Measurements from ENCODE around the gene TM6SF1. TPM values are rescaled to one million over a fixed set of nuclear protein-coding genes. Genes with fewer than 3 reads are reported as not detected.

Gene TM6SF1
- total RNA-seq, 4 donors from 2014 or later = 7.5 to 11.2 (median 9.6) TPM

DNA sequence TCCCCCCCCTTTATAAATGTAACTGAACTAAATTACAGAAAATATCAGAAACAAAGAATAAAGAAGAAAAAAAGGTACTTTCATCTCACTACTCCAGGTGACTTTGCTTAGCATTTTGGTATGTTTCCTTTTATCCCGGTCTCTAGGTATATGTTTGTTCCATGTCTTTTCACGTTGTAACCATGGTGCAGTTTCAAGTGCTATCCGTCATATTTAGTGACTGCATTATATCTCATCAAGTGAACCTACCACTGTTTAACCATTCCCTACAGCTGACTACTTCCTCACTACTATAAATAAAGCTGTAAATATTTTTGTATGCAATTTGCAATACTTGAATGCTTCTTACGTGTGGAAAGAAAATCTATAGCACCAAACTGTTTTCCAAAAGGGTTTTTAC lies 42.6 kb upstream of the TM6SF1 start:
- H3K9me3 ChIP-seq = peaks cover 0 to 6% (median 0%) of the 10 kb centered on the region in 4 donors
- WGBS, 2 donors = 42 to 46% methylated on average over 4 of the region's 4 CpGs
- no peaks in the 10 kb centered on the region for H3K27me3 ChIP-seq
- H3K27ac ChIP-seq = no peak overlapping the region
- H3K4me3 ChIP-seq = peak overlapping the region in 2 of 4 donors; percentile 13 to 75
- DNase-seq (ENCODE audit: low spot score in 2 of 2) = no peak
- H3K4me1 ChIP-seq = peaks cover 0 to 62% (median 37%) of the 10 kb centered on the region in 4 donors
- TF ChIP-seq EP300 (IDR thresholded peaks at IDR 0.05) (no peak), POLR2A (IDR thresholded peaks at IDR 0.05) (no peak)
- TF ChIP-seq, protein P1, sequence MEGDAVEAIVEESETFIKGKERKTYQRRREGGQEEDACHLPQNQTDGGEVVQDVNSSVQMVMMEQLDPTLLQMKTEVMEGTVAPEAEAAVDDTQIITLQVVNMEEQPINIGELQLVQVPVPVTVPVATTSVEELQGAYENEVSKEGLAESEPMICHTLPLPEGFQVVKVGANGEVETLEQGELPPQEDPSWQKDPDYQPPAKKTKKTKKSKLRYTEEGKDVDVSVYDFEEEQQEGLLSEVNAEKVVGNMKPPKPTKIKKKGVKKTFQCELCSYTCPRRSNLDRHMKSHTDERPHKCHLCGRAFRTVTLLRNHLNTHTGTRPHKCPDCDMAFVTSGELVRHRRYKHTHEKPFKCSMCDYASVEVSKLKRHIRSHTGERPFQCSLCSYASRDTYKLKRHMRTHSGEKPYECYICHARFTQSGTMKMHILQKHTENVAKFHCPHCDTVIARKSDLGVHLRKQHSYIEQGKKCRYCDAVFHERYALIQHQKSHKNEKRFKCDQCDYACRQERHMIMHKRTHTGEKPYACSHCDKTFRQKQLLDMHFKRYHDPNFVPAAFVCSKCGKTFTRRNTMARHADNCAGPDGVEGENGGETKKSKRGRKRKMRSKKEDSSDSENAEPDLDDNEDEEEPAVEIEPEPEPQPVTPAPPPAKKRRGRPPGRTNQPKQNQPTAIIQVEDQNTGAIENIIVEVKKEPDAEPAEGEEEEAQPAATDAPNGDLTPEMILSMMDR (IDR thresholded peaks at IDR 0.05) = no peak
- H3K36me3 ChIP-seq = no peaks in the 10 kb centered on the region

DNA sequence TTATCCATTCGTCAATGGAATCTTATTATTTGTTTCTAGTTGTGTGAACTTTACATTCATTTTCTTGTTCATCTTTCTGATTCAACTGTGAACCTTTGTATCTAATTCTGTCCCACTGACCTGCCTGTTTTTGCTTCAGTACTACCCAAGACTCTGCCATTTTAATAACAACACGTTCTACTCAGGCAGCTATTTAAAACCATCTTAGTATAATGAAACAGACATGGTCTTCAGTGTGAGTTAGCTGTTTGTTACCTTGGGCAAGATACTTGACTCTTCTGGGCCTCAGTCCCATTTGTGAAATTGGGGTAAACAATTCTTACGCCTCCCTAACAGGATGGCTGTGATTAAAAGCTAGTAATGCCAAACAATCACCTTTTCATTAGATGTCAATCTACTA lies 42.0 kb upstream of the TM6SF1 start:
- peak overlapping the region; percentile 75 to 100 (median 92) for H3K4me3 ChIP-seq
- peak overlapping the region in 2 of 4 donors; percentile 94 to 98 for H3K27ac ChIP-seq
- 18 to 28% methylated on average over 3 of the region's 3 CpGs for WGBS, 2 donors
- no peaks in the 10 kb centered on the region for H3K36me3 ChIP-seq
- DNase-seq (ENCODE audit: low spot score in 2 of 2) = no peak
- H3K9me3 ChIP-seq = peaks cover 0 to 6% (median 0%) of the 10 kb centered on the region in 4 donors
- no peaks in the 10 kb centered on the region for H3K27me3 ChIP-seq
- H3K4me1 ChIP-seq = peaks cover 0 to 62% (median 37%) of the 10 kb centered on the region in 4 donors
- no peak for TF ChIP-seq EP300 (IDR thresholded peaks at IDR 0.05)
- TF ChIP-seq, protein P1 (IDR thresholded peaks at IDR 0.05) = no peak
- no peak for TF ChIP-seq POLR2A (IDR thresholded peaks at IDR 0.05)

DNA sequence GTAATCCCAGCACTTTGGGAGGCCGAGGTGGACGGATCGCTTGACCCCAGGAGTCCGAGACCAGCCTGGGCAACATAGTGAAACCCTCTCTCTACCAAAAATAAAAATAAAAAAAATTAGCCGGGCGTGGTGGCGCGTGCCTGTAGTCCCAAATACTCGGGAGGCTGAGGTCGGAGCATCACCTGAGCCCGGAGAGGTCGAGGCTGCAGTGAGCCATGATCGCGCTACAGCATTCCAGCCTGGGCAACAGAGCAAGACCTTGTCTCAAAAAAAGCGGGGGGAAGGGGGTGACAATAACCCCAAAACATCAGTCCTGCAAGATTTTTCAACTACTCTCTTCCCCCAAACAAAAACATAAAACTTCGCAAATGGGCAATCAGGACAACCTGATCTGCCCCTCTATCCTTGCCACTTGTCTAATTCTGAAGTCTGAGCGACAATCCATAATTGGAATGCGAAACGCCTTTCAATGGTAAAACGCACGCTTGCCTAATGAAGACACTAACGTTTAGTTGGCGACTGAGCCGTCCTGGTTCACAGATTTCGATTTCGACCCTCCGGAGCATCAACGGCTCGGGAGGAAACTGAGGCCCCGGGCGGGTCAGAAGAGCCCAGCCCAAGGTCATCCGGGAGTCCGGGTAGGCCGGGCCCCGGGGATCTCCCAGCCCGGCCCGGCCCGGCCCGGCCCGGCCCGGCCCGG lies 41.3 kb upstream of the TM6SF1 start:
- peaks cover 0 to 57% (median 37%) of the 10 kb centered on the region in 4 donors for H3K4me1 ChIP-seq
- peak overlapping the region; percentile 75 to 100 (median 92) for H3K4me3 ChIP-seq
- H3K9me3 ChIP-seq = peaks cover 0 to 6% (median 0%) of the 10 kb centered on the region in 4 donors
- 7 to 8% methylated on average over 36 to 37 of the region's 42 CpGs for WGBS, 2 donors
- H3K36me3 ChIP-seq = no peaks in the 10 kb centered on the region
- no peaks in the 10 kb centered on the region for H3K27me3 ChIP-seq
- TF ChIP-seq EP300 (IDR thresholded peaks at IDR 0.05) (no peak), POLR2A (IDR thresholded peaks at IDR 0.05) (no peak)
- TF ChIP-seq, protein P1 (IDR thresholded peaks at IDR 0.05) = no peak
- no peak for DNase-seq (ENCODE audit: low spot score in 2 of 2)
- peak overlapping the region; percentile 85 to 98 (median 96) for H3K27ac ChIP-seq

DNA sequence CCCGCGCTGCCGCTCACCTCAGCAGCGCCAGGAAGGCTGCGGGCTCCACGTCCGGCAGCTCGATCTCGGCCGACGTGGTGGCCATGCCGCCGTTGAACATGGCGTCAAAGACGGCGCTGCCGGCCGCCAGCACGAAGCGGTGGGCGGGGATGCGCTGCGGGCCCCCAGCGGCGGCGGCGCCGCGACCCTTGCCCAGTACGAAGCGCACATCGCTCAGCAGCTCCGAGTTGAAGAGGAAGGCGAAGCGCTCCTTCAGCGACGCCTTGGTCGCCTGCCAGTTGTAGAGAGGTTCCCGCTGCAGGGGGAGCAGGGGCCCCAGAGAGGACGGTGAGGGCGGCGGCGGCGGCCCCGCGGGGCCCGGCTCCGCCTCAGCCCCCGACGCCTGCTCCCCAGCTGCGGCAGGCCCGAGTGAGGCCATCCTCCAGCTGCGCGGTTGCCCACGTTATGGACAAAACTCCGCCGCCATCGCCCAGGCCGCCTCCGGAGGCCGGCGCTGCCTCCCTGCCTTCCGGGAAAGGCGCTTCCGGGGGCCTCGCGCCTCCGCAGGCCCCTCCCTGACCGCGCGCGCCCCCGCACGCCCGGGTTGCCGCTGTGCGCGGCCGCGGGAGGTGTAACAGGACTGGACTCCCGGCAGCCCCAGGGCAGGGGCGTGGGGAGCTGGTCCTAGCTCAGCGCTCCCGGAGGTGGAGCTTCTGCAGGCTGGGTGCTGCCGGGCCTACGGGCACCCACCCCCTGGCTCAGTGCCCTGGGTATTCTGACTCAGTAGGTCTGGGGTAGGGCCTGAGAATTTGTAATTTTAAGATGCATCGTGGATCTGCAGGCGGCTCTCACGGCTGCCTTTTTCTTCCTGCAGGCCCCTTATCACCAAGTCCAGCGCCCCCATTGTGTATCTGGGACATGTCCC lies 40.5 kb upstream of the TM6SF1 start, which contains the start of gene BTBD1:
Gene BTBD1 (minus strand): TSS at position 519 of the 904 bp plus-strand sequence. CDS start 101 bp downstream, at position 418.
- peak within 1 kb of the TSS; percentile 75 to 100 (median 92) for H3K4me3 ChIP-seq
- WGBS, 2 donors = 1 to 2% methylated on average over 9 to 56 of the region's 90 CpGs
- TF ChIP-seq, protein P1 (IDR thresholded peaks at IDR 0.05) = peak in 1 of 5 experiments; percentile 52
- TF ChIP-seq EP300 (IDR thresholded peaks at IDR 0.05) = peak in 1 of 2 donors; percentile 79
- peak; percentile 80 to 85 for TF ChIP-seq POLR2A (IDR thresholded peaks at IDR 0.05)

More for the DNA sequence above, 40.5 kb upstream of the TM6SF1 start, which contains the start of gene BTBD1:
- DNase-seq (ENCODE audit: low spot score in 2 of 2) = peak; percentile 78 to 83
- Histone ChIP-seq H3K36me3 (no peaks in the 10 kb centered on the region), H3K27ac (peak within 1 kb of the TSS; percentile 85 to 98 (median 96)), H3K27me3 (no peaks in the 10 kb centered on the region), H3K4me1 (peaks cover 0 to 49% (median 37%) of the 10 kb centered on the region in 4 donors), H3K9me3 (peaks cover 0 to 6% (median 0%) of the 10 kb centered on the region in 4 donors)

All from tibial nerve (tissue), 4 donors.